ENCODE data around the gene NCMAP.

NCMAP gene

GRCh38 chr1:24566236-24566867 lies 10.5 kb downstream of the NCMAP start:
- Histone ChIP-seq H2AFZ (ENCODE audit: low read length) (no peak overlapping the region), H3K79me2 (ENCODE audit: insufficient read depth, low read length) (no peaks in the 10 kb centered on the region), H4K20me1 (ENCODE audit: insufficient read depth, low read length) (no peaks in the 10 kb centered on the region), H3K9me3 (ENCODE audit: low read length) (no peaks in the 10 kb centered on the region), H3K27ac (ENCODE audit: low read depth, low read length, poor library complexity, severe bottlenecking) (no peak overlapping the region), H3K4me2 (ENCODE audit: low read length) (no peak overlapping the region), H3K4me3 (ENCODE audit: low read depth, low read length, poor library complexity, severe bottlenecking) (no peak overlapping the region), H3K9me2 (ENCODE audit: low read depth, low read length) (no peaks in the 10 kb centered on the region), H3K36me3 (ENCODE audit: insufficient read depth, low read length) (no peaks in the 10 kb centered on the region), H3F3A (ENCODE audit: insufficient read depth, low read length) (no peaks in the 10 kb centered on the region), H3K4me1 (ENCODE audit: insufficient read depth, low read length, severe bottlenecking) (no peaks in the 10 kb centered on the region), H3K9ac (ENCODE audit: low read length) (no peak overlapping the region), H3K27me3 (ENCODE audit: insufficient read depth, low read length) (no peaks in the 10 kb centered on the region)
- TF ChIP-seq EZH2 (IDR thresholded peaks at IDR 0.05; ENCODE audit: borderline replicate concordance, low read length) (no peak), CTCF (IDR thresholded peaks at IDR 0.05; ENCODE audit: low read length) (no peak)

GRCh38 chr1:24567792-24568388 lies 12.0 kb downstream of the NCMAP start:
- Histone ChIP-seq H4K20me1 (ENCODE audit: insufficient read depth, low read length) (no peaks in the 10 kb centered on the region), H3K9ac (ENCODE audit: low read length) (no peak overlapping the region), H3F3A (ENCODE audit: insufficient read depth, low read length) (no peaks in the 10 kb centered on the region), H3K79me2 (ENCODE audit: insufficient read depth, low read length) (no peaks in the 10 kb centered on the region), H3K9me2 (ENCODE audit: low read depth, low read length) (no peaks in the 10 kb centered on the region), H3K36me3 (ENCODE audit: insufficient read depth, low read length) (no peaks in the 10 kb centered on the region), H3K27ac (ENCODE audit: low read depth, low read length, poor library complexity, severe bottlenecking) (no peak overlapping the region), H3K4me2 (ENCODE audit: low read length) (no peak overlapping the region), H3K27me3 (ENCODE audit: insufficient read depth, low read length) (no peaks in the 10 kb centered on the region), H3K9me3 (ENCODE audit: low read length) (no peaks in the 10 kb centered on the region), H3K4me1 (ENCODE audit: insufficient read depth, low read length, severe bottlenecking) (no peaks in the 10 kb centered on the region), H2AFZ (ENCODE audit: low read length) (no peak overlapping the region), H3K4me3 (ENCODE audit: low read depth, low read length, poor library complexity, severe bottlenecking) (no peak overlapping the region)
- TF ChIP-seq CTCF (IDR thresholded peaks at IDR 0.05; ENCODE audit: low read length): no peak
- no peak for TF ChIP-seq EZH2 (IDR thresholded peaks at IDR 0.05; ENCODE audit: borderline replicate concordance, low read length)

- Histone ChIP-seq H3K9me2 (ENCODE audit: low read depth, low read length) (no peaks in the 10 kb centered on the region), H3F3A (ENCODE audit: insufficient read depth, low read length) (no peaks in the 10 kb centered on the region), H3K4me3 (ENCODE audit: low read depth, low read length, poor library complexity, severe bottlenecking) (no peak overlapping the region), H3K4me2 (ENCODE audit: low read length) (no peak overlapping the region), H3K27ac (ENCODE audit: low read depth, low read length, poor library complexity, severe bottlenecking) (no peak overlapping the region), H3K9me3 (ENCODE audit: low read length) (no peaks in the 10 kb centered on the region), H3K36me3 (ENCODE audit: insufficient read depth, low read length) (no peaks in the 10 kb centered on the region), H3K4me1 (ENCODE audit: insufficient read depth, low read length, severe bottlenecking) (no peaks in the 10 kb centered on the region), H3K27me3 (ENCODE audit: insufficient read depth, low read length) (no peaks in the 10 kb centered on the region), H2AFZ (ENCODE audit: low read length) (no peak overlapping the region), H3K9ac (ENCODE audit: low read length) (no peak overlapping the region), H3K79me2 (ENCODE audit: insufficient read depth, low read length) (no peaks in the 10 kb centered on the region), H4K20me1 (ENCODE audit: insufficient read depth, low read length) (no peaks in the 10 kb centered on the region)
- no peak for TF ChIP-seq EZH2 (IDR thresholded peaks at IDR 0.05; ENCODE audit: borderline replicate concordance, low read length)
- no peak for TF ChIP-seq CTCF (IDR thresholded peaks at IDR 0.05; ENCODE audit: low read length)
Observed at GRCh38 chr1:24568475-24568874, 12.6 kb downstream of the NCMAP start.
